Measurements from ENCODE around the gene GLRA3.
"Not testable (repeated sequence)": the region's sequence is repeated elsewhere in the genome, so short reads cannot be mapped to it uniquely, and the experiment has no call there.

GLRA3 gene

GRCh38 chr4:174648812-174649211 is 180.2 kb downstream of the GLRA3 start:
- DNase-seq: no peak

- DNase-seq: no peak
Measured at GRCh38 chr4:174646326-174646725, 182.7 kb downstream of the GLRA3 start.

DNA sequence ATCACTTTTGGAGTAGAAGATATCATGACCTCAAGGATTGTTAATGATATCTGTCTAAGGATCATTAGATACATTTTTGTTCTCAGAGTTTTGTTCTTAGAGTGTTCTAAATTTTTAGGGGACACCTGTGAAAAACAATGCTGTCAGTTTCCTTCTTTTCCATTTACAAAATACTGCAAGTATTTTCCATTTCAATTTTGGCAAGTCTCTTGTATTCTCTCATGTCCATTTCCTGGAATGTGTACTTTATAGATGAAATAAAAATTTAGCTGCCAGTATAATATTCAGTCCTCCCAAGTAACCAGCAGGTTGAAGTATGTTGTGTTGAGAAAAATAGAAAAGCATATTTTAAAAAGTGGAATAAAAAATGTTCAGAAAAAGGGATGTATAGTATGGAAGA is 188.9 kb downstream of the GLRA3 start:
- DNase-seq: no peak

- no peak for DNase-seq
Measured at GRCh38 chr4:174635732-174636131, 193.3 kb downstream of the GLRA3 start.

DNA sequence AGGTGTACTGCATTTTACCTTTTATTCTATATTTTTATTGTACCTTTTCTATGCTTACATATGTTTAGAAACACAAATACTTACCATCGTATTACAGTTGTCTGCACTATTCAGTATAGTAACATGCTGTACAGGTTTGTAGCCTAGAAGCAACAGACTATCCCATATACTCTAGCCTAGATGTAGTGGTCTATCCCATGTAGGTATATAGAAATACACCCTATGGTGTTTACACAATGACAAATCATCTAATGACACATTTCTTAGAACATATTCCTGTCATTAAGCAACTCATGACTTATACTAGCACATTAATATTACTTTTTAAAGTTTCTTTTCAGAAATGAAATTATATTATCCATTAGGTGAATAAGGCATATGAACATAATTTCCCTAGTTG is 195.6 kb downstream of the GLRA3 start:
- no peak for DNase-seq

DNA sequence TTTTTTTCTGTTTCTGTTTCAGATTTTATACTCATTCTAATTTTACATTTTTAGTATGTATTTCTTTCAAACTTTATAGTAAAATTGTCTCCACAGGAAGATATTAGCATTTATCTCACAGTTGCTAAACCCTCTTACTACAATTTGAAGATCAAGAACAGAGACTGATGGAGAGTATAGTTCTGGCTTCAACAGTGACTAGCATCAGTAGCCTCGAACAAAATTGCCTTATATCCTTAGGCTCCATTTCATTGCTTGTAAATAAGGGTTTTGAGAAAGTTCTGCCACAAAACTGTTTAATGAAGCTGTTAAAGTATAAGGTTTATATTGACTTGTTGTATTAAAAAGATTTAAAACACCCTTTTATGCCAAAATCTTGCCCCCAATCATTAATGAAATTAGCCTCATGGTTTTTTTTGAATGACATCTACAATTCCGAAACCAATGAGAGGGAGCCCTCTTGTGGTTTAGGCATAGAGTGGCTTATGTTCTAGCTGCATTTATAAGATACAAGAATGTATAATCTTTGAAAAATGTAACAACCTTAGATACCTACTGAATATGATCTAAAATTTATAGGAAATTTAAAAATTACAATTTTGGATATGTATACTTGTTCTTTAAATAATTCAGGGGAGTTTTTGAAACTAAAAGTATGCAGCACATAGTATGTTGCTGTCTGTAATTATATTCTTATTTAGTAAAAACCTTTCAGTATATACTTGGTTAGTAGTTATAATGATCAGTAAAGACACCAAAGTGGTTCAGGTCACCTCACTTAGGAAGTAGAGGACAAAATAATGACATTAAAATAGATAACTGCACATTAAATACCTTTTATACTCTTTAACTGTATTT is 196.9 kb downstream of the GLRA3 start:
- DNase-seq: no peak

- DNase-seq: not testable (repeated sequence)
Measured at GRCh38 chr4:174629907-174630450, 199.1 kb downstream of the GLRA3 start.

- DNase-seq: no peak
Measured at GRCh38 chr4:174629265-174629664, 199.8 kb downstream of the GLRA3 start.

DNA sequence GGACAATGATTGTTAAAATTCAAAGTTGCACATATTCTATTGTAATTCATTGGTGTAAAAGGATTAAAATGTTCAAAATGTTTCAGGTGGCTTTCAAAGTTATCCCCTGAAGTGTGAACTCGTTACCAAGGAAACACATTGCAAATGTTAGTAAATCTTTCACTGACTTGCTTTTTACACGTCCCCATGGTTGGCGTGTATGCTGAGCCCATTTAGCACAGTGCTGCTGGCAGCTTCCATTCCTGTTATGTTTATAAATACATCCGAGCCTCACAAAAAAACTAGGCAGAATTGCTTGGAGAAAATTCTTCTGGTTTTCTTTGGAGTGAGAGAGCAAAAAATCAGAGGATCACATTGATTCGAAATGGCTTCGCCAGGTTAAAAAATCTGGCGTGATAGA is 200.9 kb downstream of the GLRA3 start:
- DNase-seq: no peak

GRCh38 chr4:174627473-174627872 is 201.6 kb downstream of the GLRA3 start:
- DNase-seq: no peak

DNA sequence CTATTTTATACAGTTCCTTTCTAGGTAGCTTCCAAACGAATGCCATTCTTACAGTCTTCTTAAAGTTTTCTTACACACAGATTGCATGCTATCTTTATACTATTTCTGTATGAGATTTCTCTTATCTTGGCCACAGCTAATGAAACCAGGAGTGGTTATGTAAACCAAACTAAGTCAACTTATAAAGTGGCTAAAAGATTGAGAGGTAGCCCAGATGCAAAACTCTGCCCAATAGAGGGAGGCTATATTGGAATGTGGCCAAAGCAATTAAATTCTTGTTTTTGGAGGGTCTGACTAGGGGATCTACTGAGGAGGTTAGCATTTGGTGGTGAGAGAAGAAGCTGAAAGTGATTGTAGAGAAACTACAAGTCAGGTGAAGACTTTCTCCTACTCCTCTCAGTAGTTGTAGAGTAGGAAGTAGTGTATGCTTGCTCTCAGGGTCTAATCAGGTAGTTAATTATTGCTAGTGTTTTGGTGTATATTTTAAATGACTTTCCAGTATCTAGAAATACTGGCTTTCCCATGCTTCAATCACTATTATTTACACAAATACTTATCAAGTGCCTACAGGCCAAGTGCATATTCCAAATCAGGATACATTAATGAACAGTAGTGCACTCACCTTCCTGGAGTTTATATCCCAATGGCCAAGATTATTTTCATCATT is 202.6 kb downstream of the GLRA3 start:
- DNase-seq: no peak

GRCh38 chr4:174616661-174617060 is 212.4 kb downstream of the GLRA3 start:
- DNase-seq: no peak

DNA sequence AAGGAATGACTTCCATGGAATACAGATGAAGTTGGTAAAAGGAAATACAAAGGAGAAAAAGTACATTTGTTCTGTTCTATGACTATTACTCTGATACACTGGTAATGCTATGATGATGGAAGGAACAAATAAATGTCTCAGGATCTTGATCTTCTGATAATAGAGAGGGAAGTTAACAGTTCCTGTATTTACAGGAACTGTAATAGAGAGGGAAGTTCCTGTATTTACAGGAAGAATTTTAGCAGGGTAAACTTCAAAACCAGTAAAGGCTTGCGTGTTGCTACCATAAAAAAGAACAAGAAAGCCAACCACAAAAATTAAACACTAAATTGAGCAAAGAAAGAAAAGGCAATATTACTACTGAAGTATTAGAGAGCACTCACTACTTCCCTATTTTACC is 215.1 kb downstream of the GLRA3 start:
- no peak for DNase-seq

DNA sequence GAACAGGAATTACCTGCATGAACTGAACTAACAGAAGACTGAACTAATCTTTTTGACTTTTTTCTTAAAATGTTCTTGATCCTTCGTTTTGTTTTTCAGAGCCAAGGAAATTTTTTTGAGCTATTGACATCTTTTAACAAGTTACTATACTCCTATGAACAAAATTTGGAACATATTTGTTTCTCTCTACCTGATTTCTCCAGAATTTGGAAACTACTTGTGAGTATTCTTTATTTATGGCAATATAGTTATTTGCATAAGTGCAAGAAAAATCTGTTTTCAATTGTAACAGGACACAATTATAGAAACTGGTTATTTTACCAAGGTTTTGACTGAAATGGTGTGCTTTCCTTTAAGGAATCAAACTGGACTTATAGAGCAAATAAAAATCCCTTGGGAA is 217.3 kb downstream of the GLRA3 start:
- no peak for DNase-seq

DNA sequence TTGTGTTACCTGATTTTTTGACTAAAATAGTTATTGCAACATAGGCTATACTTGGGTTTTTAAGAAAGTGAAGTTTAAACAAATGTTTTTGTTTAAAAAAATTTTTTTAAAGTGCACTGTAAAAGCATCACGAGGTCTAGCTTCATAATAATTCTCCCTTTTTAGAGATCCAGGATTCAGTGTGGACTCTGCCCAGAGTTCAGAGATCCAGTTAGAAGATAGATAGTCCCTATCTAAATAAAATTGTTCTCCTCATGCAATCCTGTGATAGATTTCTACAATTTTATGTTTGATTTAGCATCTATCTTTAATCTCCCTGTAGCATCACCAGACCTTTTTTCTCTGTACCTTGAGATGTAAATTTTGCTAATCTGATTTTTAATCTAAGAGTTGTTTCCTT is 221.3 kb downstream of the GLRA3 start:
- DNase-seq: no peak

DNA sequence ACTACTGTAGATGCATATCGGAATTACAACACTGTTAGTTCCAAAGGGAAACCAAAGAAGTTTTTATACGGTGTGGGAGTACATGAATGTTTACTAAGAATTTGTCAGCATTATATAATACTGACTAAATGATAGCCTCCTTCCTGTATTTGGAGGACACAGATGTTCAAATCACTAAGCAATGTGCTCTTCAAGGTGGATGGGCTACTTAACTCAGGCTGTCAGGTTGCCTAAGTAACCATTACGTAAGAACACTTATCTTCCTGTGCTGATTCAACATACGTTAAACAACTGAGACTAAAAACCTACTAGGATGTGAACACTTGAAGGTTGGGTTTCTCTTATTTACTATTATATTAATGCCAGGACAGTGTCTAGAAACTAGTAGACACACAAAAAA is 224.8 kb downstream of the GLRA3 start:
- DNase-seq: no peak

GRCh38 chr4:174600391-174600790 is 228.7 kb downstream of the GLRA3 start:
- no peak for DNase-seq

DNA sequence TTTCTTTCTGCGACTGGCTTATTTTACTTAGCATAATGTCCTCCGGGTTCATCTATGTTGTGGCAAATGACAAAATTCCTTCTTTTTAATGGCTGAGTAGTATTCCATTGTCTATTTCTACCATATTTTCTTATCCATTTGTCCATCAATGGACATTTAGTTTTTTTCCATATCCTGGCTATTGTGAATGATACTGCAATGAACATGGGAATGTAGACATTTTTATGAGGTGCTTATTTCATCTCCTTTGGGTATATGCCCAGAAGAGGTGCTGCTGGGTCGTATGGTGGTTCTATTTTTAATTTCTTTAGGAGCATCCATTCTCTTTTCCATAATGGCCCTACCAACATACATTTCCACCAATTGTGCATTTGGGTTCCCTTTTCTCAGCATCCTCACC is 230.2 kb downstream of the GLRA3 start:
- no peak for DNase-seq

GRCh38 chr4:174596513-174596912 is 232.5 kb downstream of the GLRA3 start:
- no peak for DNase-seq

DNA sequence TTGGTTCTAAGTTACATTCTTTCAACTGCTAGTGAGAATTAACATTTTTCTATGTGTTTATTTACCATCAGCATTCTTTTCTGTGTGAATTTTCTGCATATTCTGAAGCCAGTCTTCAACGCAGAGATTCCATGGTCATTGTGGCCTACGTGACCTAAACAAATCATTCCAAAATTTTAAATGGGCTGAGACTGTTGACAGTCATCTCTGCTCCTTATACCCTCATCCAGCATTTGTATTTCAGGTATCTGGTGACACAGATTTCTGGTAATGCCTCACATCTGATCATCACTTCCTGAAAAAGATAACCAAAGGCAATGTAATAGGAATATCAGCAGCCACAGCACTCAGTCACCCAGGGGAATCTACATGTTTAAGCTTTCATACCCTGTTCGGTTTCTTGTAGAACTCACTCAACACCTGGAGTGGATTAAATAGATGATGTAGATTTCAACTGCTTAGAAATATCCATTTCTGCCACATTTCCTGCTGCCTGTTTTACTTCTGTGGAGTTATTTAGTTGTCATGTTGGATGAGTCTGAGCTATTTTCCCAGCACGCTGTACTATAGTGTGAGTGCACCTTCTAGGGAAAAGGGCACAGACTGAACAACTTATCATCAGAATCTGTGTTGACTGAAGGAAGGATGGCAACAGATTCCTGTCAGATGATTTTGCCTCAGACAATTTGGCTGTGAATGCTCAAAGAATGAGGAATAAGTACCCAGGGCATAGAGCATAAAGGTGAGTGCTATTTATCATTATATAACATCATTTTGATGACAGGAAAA is 233.7 kb downstream of the GLRA3 start:
- DNase-seq: no peak

GRCh38 chr4:174593701-174594100 is 235.3 kb downstream of the GLRA3 start:
- no peak for DNase-seq

GRCh38 chr4:174592985-174593335 is 236.1 kb downstream of the GLRA3 start:
- DNase-seq: no peak

DNA sequence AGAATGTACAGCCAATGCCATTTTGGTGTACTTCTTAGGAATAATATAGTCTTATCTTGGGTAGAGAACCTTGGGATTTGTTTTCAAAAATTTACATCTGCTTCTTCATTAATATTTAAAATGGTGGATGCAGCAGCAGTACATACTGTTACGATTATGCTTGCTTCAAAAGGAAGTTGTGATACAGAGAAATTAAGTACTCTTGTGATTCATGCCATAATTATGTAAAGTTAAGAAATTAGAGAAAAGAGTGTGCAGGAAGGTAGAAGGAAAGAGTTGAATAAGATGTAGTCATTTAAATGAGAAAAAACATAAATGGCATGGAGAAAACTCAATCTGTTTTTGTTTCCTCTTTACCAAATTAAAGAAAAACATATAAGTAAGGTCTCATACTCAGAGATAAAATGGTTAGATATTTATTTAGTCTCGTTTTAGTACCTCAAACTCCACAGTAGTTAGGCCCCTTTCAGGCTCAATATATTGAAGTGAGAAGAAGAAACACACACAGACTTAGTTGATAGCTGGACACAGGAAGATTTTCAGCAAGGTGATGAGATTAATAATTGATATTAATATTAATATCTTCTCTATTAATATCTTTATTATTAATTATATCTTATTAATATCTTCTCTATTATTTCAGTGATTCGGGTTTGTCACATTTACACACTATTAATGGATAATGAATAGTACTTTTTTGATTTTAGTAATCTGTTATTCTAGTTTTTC is 236.6 kb downstream of the GLRA3 start:
- DNase-seq: no peak
